Cardiac muscle cell (in vitro differentiated cells and primary cell): ENCODE measurements around the gene ARHGAP26. TPM values are rescaled to one million over a fixed set of nuclear protein-coding genes. Genes with fewer than 3 reads are reported as not detected.
A peak's percentile ranks its signal among the peaks of the same experiment; 100 is the strongest.

Source experiments
- DNase-seq, 2 donors: peaks; one replicate each; pipeline versions ENCODE4 v3.0.0 to v3.0.0-alpha.2; 2010 to 2017; ENCODE audit warnings: low read depth in 1 of 2, low spot score in 1 of 2
- H3K27ac ChIP-seq: fragments of 200-600 bp; sonication (generic); 2 replicates; pipeline ENCODE4 v1.5.1; 2016
- H3K27me3 ChIP-seq: fragments of 200-600 bp; sonication (generic); 2 replicates; pipeline ENCODE4 v1.6.0; 2016; ENCODE audit warnings: control low read depth
- H3K36me3 ChIP-seq: fragments of 200-600 bp; sonication (generic); 2 replicates; pipeline ENCODE4 v1.5.1; 2016; ENCODE audit warnings: control low read depth
- H3K4me1 ChIP-seq: fragments of 200-600 bp; sonication (generic); 2 replicates; pipeline ENCODE4 v1.8.1; 2017; ENCODE audit warnings: low read depth, mild to moderate bottlenecking, mixed run types
- H3K4me3 ChIP-seq: fragments of 200-600 bp; sonication (generic); 2 replicates; pipeline ENCODE4 v1.5.1; 2016; ENCODE audit warnings: mild to moderate bottlenecking
- H3K9me3 ChIP-seq: fragments of 200-600 bp; sonication (generic); 2 replicates; pipeline ENCODE4 v1.5.1; 2017; ENCODE audit warnings: low read depth, mild to moderate bottlenecking, control low read depth
- CTCF ChIP-seq: IDR thresholded peaks from 2 replicates; pipeline ENCODE4 v1.5.1; 2012; ENCODE audit warnings: low read depth, mild to moderate bottlenecking, low read length
- polyA plus RNA-seq: library from polyadenylated mRNA; unstranded; fragments of >200 nt; fragmentation: Nextera tagmentation; extraction: Ambion mirVana; gene quantifications from 2 replicates; pipeline ENCODE4 v1.2.1, GENCODE V29; 2016
- total RNA-seq: library from RNA; depleted of rRNA; stranded (reverse); fragments of >200 nt; gene quantifications from 2 replicates; pipeline ENCODE4 v1.2.3, GENCODE V29; 2016

ARHGAP26 gene
- total and polyA plus RNA-seq, 2 experiments from 2014 or later, result 12.7 to 16.2 TPM

GRCh38 chr5:142958944-142959682 is 188.9 kb downstream of the ARHGAP26 start:
- no peak for DNase-seq
- Histone ChIP-seq H3K36me3 (no peaks in the 10 kb centered on the region), H3K4me1 (peaks cover 28% of the 10 kb centered on the region), H3K9me3 (no peaks in the 10 kb centered on the region), H3K27ac (no peak overlapping the region), H3K4me3 (no peak overlapping the region), H3K27me3 (no peaks in the 10 kb centered on the region)
- no peak for TF ChIP-seq CTCF

- no peak overlapping the region for H3K27ac ChIP-seq
- peak in 1 of 2 donors; percentile 61 for DNase-seq
- TF ChIP-seq CTCF, result no peak
- H3K36me3 ChIP-seq, result no peaks in the 10 kb centered on the region
- H3K4me1 ChIP-seq, result peaks cover 28% of the 10 kb centered on the region
- no peaks in the 10 kb centered on the region for H3K27me3 ChIP-seq
- H3K9me3 ChIP-seq, result no peaks in the 10 kb centered on the region
- H3K4me3 ChIP-seq, result no peak overlapping the region
Measured at GRCh38 chr5:142959683-142960657, 189.8 kb downstream of the ARHGAP26 start.

- Histone ChIP-seq H3K27ac (no peak overlapping the region), H3K9me3 (no peaks in the 10 kb centered on the region), H3K4me3 (no peak overlapping the region), H3K4me1 (peaks cover 28% of the 10 kb centered on the region), H3K27me3 (no peaks in the 10 kb centered on the region), H3K36me3 (no peaks in the 10 kb centered on the region)
- no peak for TF ChIP-seq CTCF
- no peak for DNase-seq
Measured at GRCh38 chr5:142961440-142962173, 191.4 kb downstream of the ARHGAP26 start.

- Histone ChIP-seq H3K36me3 (no peaks in the 10 kb centered on the region), H3K4me3 (no peak overlapping the region), H3K27me3 (no peaks in the 10 kb centered on the region), H3K27ac (no peak overlapping the region), H3K4me1 (peaks cover 25% of the 10 kb centered on the region), H3K9me3 (no peaks in the 10 kb centered on the region)
- DNase-seq, result no peak
- no peak for TF ChIP-seq CTCF
Measured at GRCh38 chr5:142962174-142962533, 192.0 kb downstream of the ARHGAP26 start.
